H9 (cell line): Measurements from ENCODE around the gene ARRDC1. TPM values are rescaled to one million over a fixed set of nuclear protein-coding genes. Genes with fewer than 3 reads are reported as not detected.

Source experiments
- DNase-seq: peaks from one replicate; pipeline ENCODE4 v3.0.0-alpha.2; 2017
- H2AFZ ChIP-seq: one replicate; pipeline ENCODE4 v1.6.1; 2013; ENCODE audit warnings: mild to moderate bottlenecking, low read length, control low read depth, moderate library complexity
- H2AK5ac ChIP-seq: 2 replicates; pipeline ENCODE4 v1.6.1; 2013; ENCODE audit warnings: low read length, control low read depth, mixed read lengths; ENCODE audit not compliant: insufficient read length
- H2BK120ac ChIP-seq: one replicate; pipeline ENCODE4 v1.6.1; 2013; ENCODE audit warnings: low read depth, mild to moderate bottlenecking, low read length, control low read depth, inconsistent platforms; ENCODE audit not compliant: poor library complexity, severe bottlenecking
- H2BK12ac ChIP-seq: 2 replicates; pipeline ENCODE4 v1.6.1; 2013; ENCODE audit warnings: low read length, control low read depth, mixed read lengths, low read depth; ENCODE audit not compliant: insufficient read length
- H2BK15ac ChIP-seq: 2 replicates; pipeline ENCODE4 v1.6.1; 2013; ENCODE audit warnings: low read depth, low read length, control low read depth
- H2BK20ac ChIP-seq: one replicate; pipeline ENCODE4 v1.6.1; 2013; ENCODE audit warnings: low read depth, mild to moderate bottlenecking, low read length, control low read depth, inconsistent platforms; ENCODE audit not compliant: poor library complexity, severe bottlenecking
- H2BK5ac ChIP-seq: 2 replicates; pipeline ENCODE4 v1.6.1; 2013; ENCODE audit warnings: low read length, control low read depth, mixed read lengths; ENCODE audit not compliant: insufficient read length
- H3K14ac ChIP-seq: 2 replicates; pipeline ENCODE4 v1.6.1; 2013; ENCODE audit warnings: low read length, control low read depth; ENCODE audit not compliant: insufficient read depth
- H3K18ac ChIP-seq: 2 replicates; pipeline ENCODE4 v1.6.1; 2013; ENCODE audit warnings: low read depth, mild to moderate bottlenecking, mixed read lengths, low read length, control low read depth; ENCODE audit not compliant: insufficient read length
- H3K23ac ChIP-seq: 2 replicates; pipeline ENCODE4 v1.6.1; 2013; ENCODE audit warnings: low read length, control low read depth, mixed read lengths, low read depth; ENCODE audit not compliant: insufficient read length
- H3K23me2 ChIP-seq: 2 replicates; pipeline ENCODE4 v1.6.1; 2013; ENCODE audit warnings: low read depth, mild to moderate bottlenecking, mixed read lengths, low read length, control low read depth; ENCODE audit not compliant: insufficient read length, poor library complexity, severe bottlenecking
- H3K27ac ChIP-seq: 2 replicates; pipeline ENCODE4 v1.5.1; 2013; ENCODE audit warnings: low read length, control low read depth, mixed read lengths, low read depth; ENCODE audit not compliant: insufficient read length
- H3K27me3 ChIP-seq: 2 replicates; pipeline ENCODE4 v1.6.1; 2013; ENCODE audit warnings: low read length, control low read depth, inconsistent platforms; ENCODE audit not compliant: insufficient read depth
- H3K4ac ChIP-seq: 2 replicates; pipeline ENCODE4 v1.6.1; 2013; ENCODE audit warnings: low read depth, mild to moderate bottlenecking, control low read depth, inconsistent platforms, low read length, moderate library complexity
- H3K4me1 ChIP-seq: 2 replicates; pipeline ENCODE4 v1.6.1; 2013; ENCODE audit warnings: low read length, control low read depth, inconsistent platforms; ENCODE audit not compliant: insufficient read depth
- H3K4me2 ChIP-seq: 2 replicates; pipeline ENCODE4 v1.6.1; 2013; ENCODE audit warnings: low read length, control low read depth, mixed read lengths; ENCODE audit not compliant: insufficient read length, insufficient read depth
- H3K56ac ChIP-seq: 2 replicates; pipeline ENCODE4 v1.6.1; 2013; ENCODE audit warnings: low read depth, mild to moderate bottlenecking, mixed read lengths, low read length, control low read depth; ENCODE audit not compliant: insufficient read length
- H3K79me1 ChIP-seq: 2 replicates; pipeline ENCODE4 v1.6.1; 2013; ENCODE audit warnings: low read depth, mild to moderate bottlenecking, moderate library complexity, low read length, control low read depth, inconsistent platforms; ENCODE audit not compliant: insufficient read depth, poor library complexity, severe bottlenecking
- H3K79me2 ChIP-seq: 2 replicates; pipeline ENCODE4 v1.6.1; 2013; ENCODE audit warnings: low read length, control low read depth, inconsistent platforms; ENCODE audit not compliant: insufficient read depth
- H3K9ac ChIP-seq: 2 replicates; pipeline ENCODE4 v1.6.1; 2013; ENCODE audit warnings: low read length, control low read depth, mixed read lengths; ENCODE audit not compliant: insufficient read length; ENCODE audit errors: extremely low read depth
- H3K9me3 ChIP-seq: one replicate; pipeline ENCODE4 v1.6.1; 2013; ENCODE audit warnings: low read depth, low read length, inconsistent platforms; ENCODE audit not compliant: control insufficient read depth
- H3T11ph ChIP-seq: one replicate; pipeline ENCODE4 v1.6.1; 2013; ENCODE audit warnings: mild to moderate bottlenecking, low read length, control low read depth, inconsistent platforms
- H4K20me1 ChIP-seq: one replicate; pipeline ENCODE4 v1.6.1; 2013; ENCODE audit not compliant: control insufficient read depth, insufficient read length, insufficient read depth
- H4K5ac ChIP-seq: 2 replicates; pipeline ENCODE4 v1.6.1; 2013; ENCODE audit warnings: low read depth, mild to moderate bottlenecking, mixed read lengths, low read length, control low read depth; ENCODE audit not compliant: insufficient read length
- H4K8ac ChIP-seq: replicated peaks from 2 replicates; pipeline ENCODE4 v1.6.1; 2013; ENCODE audit warnings: low read length, control low read depth, mixed read lengths, low read depth; ENCODE audit not compliant: insufficient read length
- H4K91ac ChIP-seq: 2 replicates; pipeline ENCODE4 v1.6.1; 2013; ENCODE audit warnings: low read depth, mild to moderate bottlenecking, moderate library complexity, mixed read lengths, low read length, control low read depth; ENCODE audit not compliant: insufficient read length
- H3K27ac Mint-ChIP-seq, 3 experiments: 2 replicates in 2 of 3; 3 replicates in 1 of 3; pipeline ENCODE4 v1.8.0; 2020 to 2021; ENCODE audit warnings: mixed read lengths in 3 of 3, mild to moderate bottlenecking in 1 of 3, moderate library complexity in 1 of 3
- H3K27me3 Mint-ChIP-seq: 2 replicates; pipeline ENCODE4 v1.8.0; 2021; ENCODE audit warnings: low read depth, mild to moderate bottlenecking, moderate library complexity, mixed read lengths
- H3K36me3 Mint-ChIP-seq, 3 experiments: 2 replicates in 2 of 3; 3 replicates in 1 of 3; pipeline ENCODE4 v1.8.0; 2020 to 2021; ENCODE audit warnings: low read depth in 3 of 3, mixed read lengths in 3 of 3; ENCODE audit not compliant: insufficient read depth in 1 of 3
- H3K4me1 Mint-ChIP-seq, 2 experiments: 2 replicates each; pipeline ENCODE4 v1.8.0; 2020; ENCODE audit warnings: mixed read lengths in 2 of 2
- H3K4me3 Mint-ChIP-seq, 2 experiments: 2 replicates in 1 of 2; 3 replicates in 1 of 2; pipeline ENCODE4 v1.8.0; 2020 to 2021; ENCODE audit warnings: mild to moderate bottlenecking in 2 of 2, mixed read lengths in 2 of 2, moderate library complexity in 1 of 2
- H3K9me3 Mint-ChIP-seq, 2 experiments: 2 replicates in 1 of 2; 3 replicates in 1 of 2; pipeline ENCODE4 v1.8.0; 2020; ENCODE audit warnings: mild to moderate bottlenecking in 2 of 2, mixed read lengths in 2 of 2, moderate library complexity in 1 of 2
- CTCF ChIP-seq: fragments of 200-600 bp; sonication (generic); conservative IDR thresholded peaks from 3 replicates; pipeline ENCODE4 v1.8.0; 2021; ENCODE audit warnings: antibody characterized with exemption, mild to moderate bottlenecking
- WGBS: extraction: QIAGEN DNeasy Blood & Tissue Kit; methylation state at CpG from one replicate; pipeline ENCODE4 v1.1.7; 2013; ENCODE audit warnings: missing lambda C conversion rate, low lambda C conversion rate, mixed read lengths; ENCODE audit not compliant: insufficient read length; ENCODE audit errors: extremely low coverage; 5-methylcytosine and 5-hydroxymethylcytosine counted together
- total RNA-seq: library from RNA; stranded (reverse); gene quantifications from 2 replicates; pipeline ENCODE4 v1.2.1, GENCODE V29; 2021

Gene ARRDC1
- total RNA-seq, 1 experiment from 2014 or later, result 34.4 TPM

GRCh38 chr9:137574192-137574591 is 31.3 kb upstream of the ARRDC1 start:
- H3K27ac Mint-ChIP-seq, result no peak overlapping the region
- Histone ChIP-seq H3K4me1 (peaks cover 4% of the 10 kb centered on the region; the same call in 1 of the 2 replicates), H4K91ac (no peak overlapping the region), H3K9me3 (no peaks in the 10 kb centered on the region), H3K4me2 (no peak overlapping the region), H4K5ac (no peak overlapping the region), H3T11ph (no peak overlapping the region), H2BK120ac (no peak overlapping the region), H3K27ac (no peak overlapping the region), H3K27me3 (no peaks in the 10 kb centered on the region), H4K8ac (no peak overlapping the region), H2BK5ac (no peak overlapping the region), H2AFZ (no peak overlapping the region), H3K23me2 (peaks cover 11% of the 10 kb centered on the region), H3K4ac (no peak overlapping the region), H4K20me1 (no peaks in the 10 kb centered on the region), H2AK5ac (no peak overlapping the region), H3K79me1 (peaks cover 17% of the 10 kb centered on the region), H3K18ac (no peak overlapping the region), H3K23ac (no peak overlapping the region), H2BK20ac (no peak overlapping the region), H3K9ac (no peak overlapping the region), H3K79me2 (peaks cover 10% of the 10 kb centered on the region; the same call in 1 of the 2 replicates), H2BK12ac (no peak overlapping the region), H3K14ac (no peak overlapping the region), H3K56ac (no peak overlapping the region), H2BK15ac (no peak overlapping the region)
- H3K9me3 Mint-ChIP-seq, result no peaks in the 10 kb centered on the region
- no peak overlapping the region for H3K4me3 Mint-ChIP-seq
- TF ChIP-seq CTCF, result no peak
- peaks cover 13 to 14% of the 10 kb centered on the region in 2 experiments for H3K4me1 Mint-ChIP-seq
- H3K27me3 Mint-ChIP-seq, result no peaks in the 10 kb centered on the region
- peaks cover 49 to 59% (median 58%) of the 10 kb centered on the region in 3 experiments for H3K36me3 Mint-ChIP-seq
- no peak for DNase-seq
- WGBS, result no CpG with 5 or more reads among the region's 10 CpGs
